ENCODE measurements around the gene OR2T6.
"Not testable (repeated sequence)": the region's sequence is repeated elsewhere in the genome, so short reads cannot be mapped to it uniquely, and the experiment has no call there.

OR2T6 gene

GRCh38 chr1:248375446-248375845 lies at the start of gene OR2T6:
Gene OR2T6 (plus strand): TSS chr1:248375746. CDS start chr1:248387609, 11,863 bp downstream.
- no peak for DNase-seq (ENCODE audit: low spot score)

GRCh38 chr1:248343451-248343850 lies 32.1 kb upstream of the OR2T6 start:
- DNase-seq (ENCODE audit: low spot score) = no peak

GRCh38 chr1:248348475-248348874 lies 27.1 kb upstream of the OR2T6 start, which contains the start of gene OR14C36:
Gene OR14C36 (plus strand): TSS chr1:248348775. CDS start chr1:248348775, 0 bp downstream.
- DNase-seq (ENCODE audit: low spot score) = no peak

- no peak for DNase-seq (ENCODE audit: low spot score)
Observed at GRCh38 chr1:248359415-248359814, 16.1 kb upstream of the OR2T6 start.

- DNase-seq (ENCODE audit: low spot score) = no peak
Observed at GRCh38 chr1:248361121-248361715, 14.3 kb upstream of the OR2T6 start, which contains the start of gene OR2T4. Gene OR2T4 (plus strand): TSS chr1:248361665. CDS start chr1:248361665, 0 bp downstream.

GRCh38 chr1:248366609-248367008 lies 8.9 kb upstream of the OR2T6 start:
- no peak for DNase-seq (ENCODE audit: low spot score)

GRCh38 chr1:248372394-248372793 lies 3.2 kb upstream of the OR2T6 start:
- DNase-seq (ENCODE audit: low spot score) = no peak

GRCh38 chr1:248373761-248374160 lies 1.8 kb upstream of the OR2T6 start:
- DNase-seq (ENCODE audit: low spot score) = no peak

- DNase-seq (ENCODE audit: low spot score) = no peak
Observed at GRCh38 chr1:248376916-248377315, 1.4 kb downstream of the OR2T6 start.

GRCh38 chr1:248380854-248381253 lies 5.3 kb downstream of the OR2T6 start:
- DNase-seq (ENCODE audit: low spot score) = no peak

GRCh38 chr1:248388426-248388825 lies 12.9 kb downstream of the OR2T6 start:
- DNase-seq (ENCODE audit: low spot score) = no peak

- DNase-seq (ENCODE audit: low spot score) = no peak
Observed at GRCh38 chr1:248393050-248393449, 17.5 kb downstream of the OR2T6 start.

GRCh38 chr1:248402748-248403147 lies 27.2 kb downstream of the OR2T6 start, which contains the start of gene OR2T1:
Gene OR2T1 (plus strand): TSS chr1:248403048. CDS start chr1:248406148, 3,100 bp downstream.
- DNase-seq (ENCODE audit: low spot score) = no peak

- DNase-seq (ENCODE audit: low spot score) = no peak
Observed at GRCh38 chr1:248404024-248404423, 28.5 kb downstream of the OR2T6 start.

GRCh38 chr1:248406721-248407692 lies 31.5 kb downstream of the OR2T6 start:
- DNase-seq (ENCODE audit: low spot score) = no peak

GRCh38 chr1:248416226-248416625 lies 40.7 kb downstream of the OR2T6 start:
- DNase-seq (ENCODE audit: low spot score) = no peak

GRCh38 chr1:248417854-248418253 lies 42.3 kb downstream of the OR2T6 start:
- DNase-seq (ENCODE audit: low spot score) = no peak

GRCh38 chr1:248421384-248421783 lies 45.8 kb downstream of the OR2T6 start:
- DNase-seq (ENCODE audit: low spot score) = no peak

- not testable (repeated sequence) for DNase-seq (ENCODE audit: low spot score)
Observed at GRCh38 chr1:248427526-248428191, 52.1 kb downstream of the OR2T6 start.

- DNase-seq (ENCODE audit: low spot score) = not testable (repeated sequence)
Observed at GRCh38 chr1:248428192-248428533, 52.6 kb downstream of the OR2T6 start.

- not testable (repeated sequence) for DNase-seq (ENCODE audit: low spot score)
Observed at GRCh38 chr1:248431683-248432082, 56.1 kb downstream of the OR2T6 start.

GRCh38 chr1:248432201-248432600 lies 56.7 kb downstream of the OR2T6 start:
- DNase-seq (ENCODE audit: low spot score) = not testable (repeated sequence)
